22Rv1 (cell line): ENCODE data around the gene TMED10.

Experiments used
- H3K27ac ChIP-seq: fragments of 450-650 bp; 2 replicates; pipeline ENCODE4 v1.5.1; 2017
- CTCF ChIP-seq: fragments of 450-650 bp; IDR thresholded peaks from 2 replicates; pipeline ENCODE4 v1.5.1; 2017; ENCODE audit warnings: mild to moderate bottlenecking
- ZFX ChIP-seq: fragments of 450-650 bp; IDR thresholded peaks from 2 replicates; pipeline ENCODE4 v1.6.1; 2017; ENCODE audit warnings: antibody characterized with exemption, borderline replicate concordance

TMED10 gene

GRCh38 chr14:75126679-75127473 is 49.5 kb downstream of the TMED10 start, which contains the start of gene NEK9:
NEK9 (minus strand) TSS chr14:75127048; CDS start chr14:75126921, 127 bp downstream.
- peak within 1 kb of the TSS; percentile 94 for H3K27ac ChIP-seq
- TF ChIP-seq ZFX = peak; percentile 70; the same call in 1 of the 2 replicates
- no peak for TF ChIP-seq CTCF

GRCh38 chr14:75126121-75126544 is 50.3 kb downstream of the TMED10 start:
- TF ChIP-seq ZFX (no peak), CTCF (no peak)
- H3K27ac ChIP-seq = peak overlapping the region; percentile 94

- no peak overlapping the region for H3K27ac ChIP-seq
Measured at GRCh38 chr14:75125617-75126016, 50.8 kb downstream of the TMED10 start.

GRCh38 chr14:75123991-75124390 is 52.4 kb downstream of the TMED10 start:
- TF ChIP-seq CTCF = no peak
- no peak for TF ChIP-seq ZFX
- H3K27ac ChIP-seq = no peak overlapping the region

More at GRCh38 chr14:75125617-75126016, 50.8 kb downstream of the TMED10 start:
- TF ChIP-seq CTCF (no peak), ZFX (no peak)

GRCh38 chr14:75121552-75121951 is 54.9 kb downstream of the TMED10 start:
- TF ChIP-seq CTCF = no peak
- no peak for TF ChIP-seq ZFX
- H3K27ac ChIP-seq = peak overlapping the region; percentile 77

GRCh38 chr14:75120541-75121291 is 55.7 kb downstream of the TMED10 start:
- TF ChIP-seq CTCF = no peak
- TF ChIP-seq ZFX = no peak
- H3K27ac ChIP-seq = peak overlapping the region; percentile 77
